ENCODE data around the gene HOOK1. TPM values are rescaled to one million over a fixed set of nuclear protein-coding genes. Genes with fewer than 3 reads are reported as not detected.

Gene HOOK1
- total RNA-seq, 1 experiment from 2014 or later, result 42.0 TPM

DNA sequence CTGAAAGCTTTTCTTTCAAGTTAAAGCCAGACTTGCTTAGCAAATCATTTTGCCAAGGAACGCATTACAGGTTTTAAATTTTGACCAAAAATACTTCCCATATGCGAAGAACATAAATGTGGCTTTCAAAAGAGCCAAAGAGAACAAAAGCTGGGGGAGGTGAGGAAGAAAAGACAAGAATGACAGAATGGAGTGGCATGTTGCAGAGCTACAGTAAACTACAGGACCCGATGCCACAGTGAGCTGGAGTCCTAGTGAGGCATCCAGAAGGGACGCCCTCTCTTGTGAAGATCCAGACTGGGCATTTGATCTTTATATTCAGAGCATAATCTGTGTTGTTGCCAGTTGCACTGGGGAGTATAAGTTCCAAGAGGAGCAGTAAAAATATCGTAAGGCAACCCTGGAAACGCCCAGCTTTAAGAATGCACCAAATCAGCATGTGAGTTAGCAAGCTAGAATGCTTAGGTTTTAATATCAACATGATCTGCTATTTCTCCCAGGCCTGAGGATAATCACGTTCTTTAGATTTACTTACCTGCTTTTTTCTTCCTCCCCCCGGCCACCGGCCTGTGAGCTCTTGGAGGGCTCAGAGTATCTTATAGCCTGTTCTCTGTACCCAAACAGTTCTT, 48.4 kb upstream of the HOOK1 start:
- Histone ChIP-seq H4K8ac (replicated peaks; ENCODE audit: insufficient read length, low read depth, low read length) (no peak overlapping the region), H3K23ac (ENCODE audit: insufficient read length, low read depth, low read length) (no peak overlapping the region), H3K23me2 (ENCODE audit: insufficient read length, low read depth, low read length, poor library complexity, severe bottlenecking) (no peaks in the 10 kb centered on the region), H3K27ac (ENCODE audit: insufficient read length, low read depth, low read length) (no peak overlapping the region), H3K18ac (ENCODE audit: insufficient read length, low read depth, low read length) (no peak overlapping the region), H3K27me3 (ENCODE audit: insufficient read depth, low read length) (no peaks in the 10 kb centered on the region), H3K14ac (ENCODE audit: insufficient read depth, low read length) (no peak overlapping the region), H3K4ac (ENCODE audit: low read depth, low read length) (no peak overlapping the region), H2AK5ac (ENCODE audit: insufficient read length, low read length) (no peak overlapping the region), H2BK12ac (ENCODE audit: insufficient read length, low read depth, low read length) (no peak overlapping the region), H2BK120ac (ENCODE audit: low read depth, low read length, poor library complexity, severe bottlenecking) (no peak overlapping the region), H2AFZ (ENCODE audit: low read length) (no peak overlapping the region), H3K9ac (ENCODE audit: extremely low read depth, insufficient read length, low read length) (no peak overlapping the region), H2BK5ac (ENCODE audit: insufficient read length, low read length) (no peak overlapping the region), H2BK15ac (ENCODE audit: low read depth, low read length) (no peak overlapping the region), H3K4me2 (ENCODE audit: insufficient read depth, insufficient read length, low read length) (no peak overlapping the region), H4K91ac (ENCODE audit: insufficient read length, low read depth, low read length) (no peak overlapping the region), H3K56ac (ENCODE audit: insufficient read length, low read depth, low read length) (no peak overlapping the region), H2BK20ac (ENCODE audit: low read depth, low read length, poor library complexity, severe bottlenecking) (no peak overlapping the region), H3K79me2 (ENCODE audit: insufficient read depth, low read length) (no peaks in the 10 kb centered on the region), H3K79me1 (ENCODE audit: insufficient read depth, low read depth, low read length, poor library complexity, severe bottlenecking) (no peaks in the 10 kb centered on the region), H4K20me1 (ENCODE audit: control insufficient read depth, insufficient read depth, insufficient read length) (no peaks in the 10 kb centered on the region), H3K9me3 (ENCODE audit: control insufficient read depth, low read depth, low read length) (no peaks in the 10 kb centered on the region), H4K5ac (ENCODE audit: insufficient read length, low read depth, low read length) (no peak overlapping the region), H3K4me1 (ENCODE audit: insufficient read depth, low read length) (no peaks in the 10 kb centered on the region), H3T11ph (ENCODE audit: low read length) (no peak overlapping the region)
- no peak overlapping the region for H3K4me3 Mint-ChIP-seq
- no peaks in the 10 kb centered on the region; the same call in 1 of the 2 replicates for H3K27me3 Mint-ChIP-seq (ENCODE audit: low read depth)
- TF ChIP-seq, protein P1, sequence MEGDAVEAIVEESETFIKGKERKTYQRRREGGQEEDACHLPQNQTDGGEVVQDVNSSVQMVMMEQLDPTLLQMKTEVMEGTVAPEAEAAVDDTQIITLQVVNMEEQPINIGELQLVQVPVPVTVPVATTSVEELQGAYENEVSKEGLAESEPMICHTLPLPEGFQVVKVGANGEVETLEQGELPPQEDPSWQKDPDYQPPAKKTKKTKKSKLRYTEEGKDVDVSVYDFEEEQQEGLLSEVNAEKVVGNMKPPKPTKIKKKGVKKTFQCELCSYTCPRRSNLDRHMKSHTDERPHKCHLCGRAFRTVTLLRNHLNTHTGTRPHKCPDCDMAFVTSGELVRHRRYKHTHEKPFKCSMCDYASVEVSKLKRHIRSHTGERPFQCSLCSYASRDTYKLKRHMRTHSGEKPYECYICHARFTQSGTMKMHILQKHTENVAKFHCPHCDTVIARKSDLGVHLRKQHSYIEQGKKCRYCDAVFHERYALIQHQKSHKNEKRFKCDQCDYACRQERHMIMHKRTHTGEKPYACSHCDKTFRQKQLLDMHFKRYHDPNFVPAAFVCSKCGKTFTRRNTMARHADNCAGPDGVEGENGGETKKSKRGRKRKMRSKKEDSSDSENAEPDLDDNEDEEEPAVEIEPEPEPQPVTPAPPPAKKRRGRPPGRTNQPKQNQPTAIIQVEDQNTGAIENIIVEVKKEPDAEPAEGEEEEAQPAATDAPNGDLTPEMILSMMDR (conservative IDR thresholded peaks at IDR 0.05), result no peak
- peaks cover 12 to 18% of the 10 kb centered on the region in 2 experiments for H3K4me1 Mint-ChIP-seq
- WGBS (ENCODE audit: extremely low coverage, insufficient read length, low lambda C conversion rate), result no CpG with 5 or more reads among the region's 9 CpGs
- no peaks in the 10 kb centered on the region for H3K36me3 Mint-ChIP-seq (ENCODE audit: insufficient read depth in 1 of 3, low read depth in 3 of 3)
- H3K27ac Mint-ChIP-seq, result no peak overlapping the region; a peak in 1 of 7 replicates
- H3K9me3 Mint-ChIP-seq, result no peaks in the 10 kb centered on the region
- no peak for DNase-seq

Measured in H9 (cell line).